Keratinocyte (primary cell): ENCODE measurements around the gene KMT2B. TPM values are rescaled to one million over a fixed set of nuclear protein-coding genes. Genes with fewer than 3 reads are reported as not detected.

Experiments used
- DNase-seq: peaks from one replicate; pipeline ENCODE4 v3.0.0-alpha.2; 2011; ENCODE audit warnings: low read depth, missing footprints, low spot score
- FAIRE-seq: peaks from 2 replicates; lab custom pipeline; 2011; peaks lifted over from hg19 to GRCh38; lab: Jason Lieb, UNC
- H2AFZ ChIP-seq: 2 replicates; pipeline ENCODE4 v1.6.0; 2012; ENCODE audit warnings: low read length, control low read depth, inconsistent platforms; ENCODE audit not compliant: control insufficient read depth
- H3K27ac ChIP-seq: 2 replicates; pipeline ENCODE4 v1.5.1; 2011; ENCODE audit warnings: low read length; ENCODE audit not compliant: control insufficient read depth, insufficient read depth
- H3K27me3 ChIP-seq: 3 replicates; pipeline ENCODE4 v1.6.0; 2011; ENCODE audit warnings: low read length; ENCODE audit not compliant: control insufficient read depth, insufficient read depth; ENCODE audit errors: extremely low read depth
- H3K36me3 ChIP-seq, 2 experiments: 2 replicates in 1 of 2; 3 replicates in 1 of 2; pipeline ENCODE4 v1.5.1; 2011; ENCODE audit warnings: low read length in 2 of 2, mild to moderate bottlenecking in 1 of 2; ENCODE audit not compliant: control insufficient read depth in 2 of 2, insufficient read depth in 2 of 2; ENCODE audit errors: extremely low read depth in 1 of 2
- H3K4me1 ChIP-seq: 3 replicates; pipeline ENCODE4 v1.5.1; 2011; ENCODE audit warnings: low read length; ENCODE audit not compliant: control insufficient read depth, insufficient read depth; ENCODE audit errors: extremely low read depth
- H3K4me2 ChIP-seq: 3 replicates; pipeline ENCODE4 v1.6.0; 2011; ENCODE audit warnings: low read depth, low read length; ENCODE audit not compliant: control insufficient read depth, insufficient read depth; ENCODE audit errors: extremely low read depth
- H3K4me3 ChIP-seq, 3 experiments: fragments of 200-600 bp in 1 of 3; sonication (generic) in 1 of 3; 2 replicates in 2 of 3; 3 replicates in 1 of 3; pipeline ENCODE4 v1.5.1; 2011 to 2016; ENCODE audit warnings: low read length in 3 of 3, mild to moderate bottlenecking in 3 of 3, control low read depth in 2 of 3, inconsistent platforms in 1 of 3, low read depth in 1 of 3, mixed read lengths in 1 of 3, mixed run types in 1 of 3, moderate library complexity in 1 of 3; ENCODE audit not compliant: control insufficient read depth in 2 of 3, insufficient read depth in 2 of 3; ENCODE audit errors: extremely low read depth in 1 of 3
- H3K79me2 ChIP-seq: 2 replicates; pipeline ENCODE4 v1.6.0; 2012; ENCODE audit warnings: low read length; ENCODE audit not compliant: control insufficient read depth, insufficient read depth
- H3K9ac ChIP-seq: 3 replicates; pipeline ENCODE4 v1.6.0; 2011; ENCODE audit warnings: low read length; ENCODE audit not compliant: control insufficient read depth, insufficient read depth; ENCODE audit errors: extremely low read depth
- H3K9me1 ChIP-seq: 3 replicates; pipeline ENCODE4 v1.6.0; 2011; ENCODE audit warnings: low read length; ENCODE audit not compliant: control insufficient read depth, insufficient read depth; ENCODE audit errors: extremely low read depth
- H3K9me3 ChIP-seq: 2 replicates; pipeline ENCODE4 v1.5.1; 2012; ENCODE audit warnings: low read depth, low read length; ENCODE audit not compliant: control insufficient read depth
- H4K20me1 ChIP-seq: 3 replicates; pipeline ENCODE4 v1.6.0; 2011; ENCODE audit warnings: low read length; ENCODE audit not compliant: control insufficient read depth, insufficient read depth; ENCODE audit errors: extremely low read depth
- CTCF ChIP-seq, 3 experiments: IDR thresholded peaks in 1 of 3; conservative IDR thresholded peaks in 1 of 3; optimal IDR thresholded peaks in 1 of 3; 2 replicates in 2 of 3; 3 replicates in 1 of 3; pipeline versions ENCODE3 to v1.5.1; 2011; ENCODE audit warnings: low read length in 3 of 3, mild to moderate bottlenecking in 3 of 3, moderate library complexity in 2 of 3, control low read depth in 1 of 3, inconsistent platforms in 1 of 3; ENCODE audit not compliant: insufficient read depth in 2 of 3; ENCODE audit errors: extremely low read depth in 1 of 3
- EZH2 ChIP-seq: IDR thresholded peaks from one replicate; pipeline ENCODE4 v1.6.1; 2012; ENCODE audit warnings: inconsistent platforms, mild to moderate bottlenecking, low read length, moderate library complexity
- dilution Hi-C: fragments of 300-500 bp; cut with MboI; formaldehyde crosslinking; loops from one replicate; pipeline ENCODE4 v1.7.0; 2020; ENCODE audit warnings: low sequenced_read_pairs; ENCODE audit not compliant: extremely low pct_ligation_motif_present
- polyA plus RNA-seq, 5 experiments: library from polyadenylated mRNA; depleted of rRNA in 3 of 5; stranded (reverse) in 3 of 5; stranded (forward) in 1 of 5; unstranded in 1 of 5; fragments of >200 nt; gene quantifications; 1 replicate in 1 of 5; 2 replicates in 3 of 5; 3 replicates in 1 of 5; pipeline versions ENCODE4 v1.2.1 to v1.2.3, GENCODE V29; 2011 to 2012; ENCODE audit warnings: missing spikeins in 2 of 5, low read depth in 1 of 5, low replicate concordance in 1 of 5

Gene KMT2B
- polyA plus RNA-seq, 1 donor (not counting 4 experiments of a cell fraction or from before 2014, with no cell fraction given) = 7.7 TPM

- FAIRE-seq (no peak), DNase-seq (no peak)
- Histone ChIP-seq H3K36me3 (peaks cover 55 to 66% of the 10 kb centered on the region in 2 experiments), H3K9ac (no peak overlapping the region), H3K9me3 (no peaks in the 10 kb centered on the region), H3K27me3 (no peaks in the 10 kb centered on the region), H3K4me1 (no peaks in the 10 kb centered on the region), H3K4me2 (no peak overlapping the region), H3K79me2 (peaks cover 2% of the 10 kb centered on the region), H3K4me3 (no peak overlapping the region), H4K20me1 (peaks cover 6% of the 10 kb centered on the region), H3K9me1 (no peaks in the 10 kb centered on the region), H3K27ac (no peak overlapping the region), H2AFZ (no peak overlapping the region)
- dilution Hi-C loops = no loop called here
- TF ChIP-seq CTCF (optimal IDR thresholded peaks at IDR 0.05 in 1 of 3, IDR thresholded peaks at IDR 0.05 in 1 of 3, conservative IDR thresholded peaks at IDR 0.05 in 1 of 3; ENCODE audit: extremely low read depth in 1 of 3, insufficient read depth in 2 of 3, low read length in 3 of 3) = no peak
- no peak for TF ChIP-seq EZH2
Observed at GRCh38 chr19:35734889-35735288, 17.1 kb downstream of the KMT2B start.

DNA sequence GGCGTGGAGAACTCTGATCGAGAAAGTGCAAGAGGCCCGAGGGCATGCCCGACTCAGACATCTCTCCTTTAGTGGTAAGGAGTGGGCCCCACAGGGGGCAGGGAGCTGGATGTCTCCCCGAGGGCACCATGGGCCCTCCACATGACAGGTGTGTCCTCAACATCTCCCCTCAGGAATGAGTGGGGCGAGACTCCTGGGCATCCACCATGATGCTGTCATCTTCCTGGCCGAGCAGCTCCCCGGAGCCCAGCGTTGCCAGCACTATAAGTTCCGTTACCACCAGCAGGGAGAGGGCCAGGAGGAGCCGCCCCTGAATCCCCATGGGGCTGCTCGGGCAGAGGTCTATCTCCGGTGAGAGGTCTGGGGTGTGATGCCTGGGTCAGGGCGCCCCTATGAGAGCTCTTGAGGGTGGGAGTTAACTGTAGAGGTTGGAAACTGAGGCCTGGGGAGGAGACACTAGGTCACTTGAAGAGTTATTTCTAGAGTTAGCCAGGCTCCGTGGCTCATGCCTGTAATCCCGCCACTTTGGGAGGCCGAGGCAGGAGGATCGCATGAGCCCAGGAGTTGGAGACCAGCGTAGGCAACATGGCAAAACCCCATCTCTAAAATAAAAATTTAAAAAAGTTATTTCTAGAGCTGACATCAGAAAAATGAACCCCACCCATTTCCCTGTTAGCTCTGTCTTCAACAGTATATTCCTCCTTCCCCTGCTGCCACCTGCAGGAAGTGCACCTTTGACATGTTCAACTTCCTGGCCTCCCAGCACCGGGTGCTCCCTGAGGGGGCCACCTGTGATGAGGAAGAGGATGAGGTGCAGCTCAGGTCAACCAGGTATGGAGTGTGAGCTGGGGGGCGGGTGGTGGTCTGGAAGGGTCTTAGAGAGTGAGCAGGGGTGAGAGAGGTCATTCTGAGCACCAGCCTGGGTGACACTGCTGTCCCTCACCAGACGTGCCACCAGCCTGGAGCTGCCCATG, 19.4 kb downstream of the KMT2B start:
- H3K79me2 ChIP-seq = no peaks in the 10 kb centered on the region
- H3K36me3 ChIP-seq = peaks cover 41 to 53% of the 10 kb centered on the region in 2 experiments
- H3K9me1 ChIP-seq = no peaks in the 10 kb centered on the region
- no peaks in the 10 kb centered on the region for H3K27me3 ChIP-seq
- FAIRE-seq (no peak), DNase-seq (no peak)
- peaks cover 6% of the 10 kb centered on the region for H4K20me1 ChIP-seq
- H3K27ac ChIP-seq = no peak overlapping the region
- H3K9me3 ChIP-seq = no peaks in the 10 kb centered on the region
- peaks cover 8% of the 10 kb centered on the region for H3K4me1 ChIP-seq
- no peak overlapping the region for H2AFZ ChIP-seq
- H3K9ac ChIP-seq = no peak overlapping the region
- dilution Hi-C loops = no loop called here
- H3K4me3 ChIP-seq = no peak overlapping the region
- TF ChIP-seq EZH2 (no peak), CTCF (optimal IDR thresholded peaks at IDR 0.05 in 1 of 3, IDR thresholded peaks at IDR 0.05 in 1 of 3, conservative IDR thresholded peaks at IDR 0.05 in 1 of 3; ENCODE audit: extremely low read depth in 1 of 3, insufficient read depth in 2 of 3, low read length in 3 of 3) (peak; percentile 27 to 34 (median 33))
- no peak overlapping the region for H3K4me2 ChIP-seq
